Neural cell (in vitro differentiated cells): Measurements from ENCODE around the gene GALNT12. TPM values are rescaled to one million over a fixed set of nuclear protein-coding genes. Genes with fewer than 3 reads are reported as not detected.

Source experiments
- H2AFZ ChIP-seq: fragments of 200-600, 300-800 bp; sonication (generic), shearing (Covaris generic); 2 replicates; pipeline ENCODE4 v1.6.0; 2014; ENCODE audit warnings: low read depth, mild to moderate bottlenecking, antibody characterized with exemption, low read length, moderate library complexity
- H3F3A ChIP-seq: fragments of 200-600 bp; shearing (Covaris generic); 2 replicates; pipeline ENCODE4 v1.6.1; 2016; ENCODE audit warnings: mild to moderate bottlenecking, moderate library complexity, mixed read lengths, antibody characterized with exemption, low read length; ENCODE audit not compliant: insufficient read depth, poor library complexity, severe bottlenecking
- H3K27ac ChIP-seq: fragments of 200-600, 300-800 bp; sonication (generic), shearing (Covaris generic); 2 replicates; pipeline ENCODE4 v1.5.1; 2014; ENCODE audit warnings: mild to moderate bottlenecking, low read length, moderate library complexity
- H3K27me3 ChIP-seq: fragments of 300-800, 200-600 bp; sonication (generic), shearing (Covaris generic); 2 replicates; pipeline ENCODE4 v1.6.0; 2014; ENCODE audit warnings: mild to moderate bottlenecking, low read depth, low read length, moderate library complexity; ENCODE audit not compliant: insufficient read depth
- H3K36me3 ChIP-seq: fragments of 300-800, 200-600 bp; sonication (generic), shearing (Covaris generic); 2 replicates; pipeline ENCODE4 v1.5.1; 2014; ENCODE audit warnings: mild to moderate bottlenecking, antibody characterized with exemption, low read length, moderate library complexity; ENCODE audit not compliant: insufficient read depth
- H3K4me2 ChIP-seq: fragments of 300-800, 200-600 bp; sonication (generic), shearing (Covaris generic); 2 replicates; pipeline ENCODE4 v1.6.0; 2014; ENCODE audit warnings: mild to moderate bottlenecking, low read length
- H3K4me3 ChIP-seq: fragments of 300-800, 200-600 bp; sonication (generic), shearing (Covaris generic); 2 replicates; pipeline ENCODE4 v1.5.1; 2014; ENCODE audit warnings: mild to moderate bottlenecking, low read length, moderate library complexity
- H3K79me2 ChIP-seq: fragments of 200-600 bp; shearing (Covaris generic); replicated peaks from 2 replicates; pipeline ENCODE4 v1.6.0; 2014; ENCODE audit warnings: mild to moderate bottlenecking, low read length, moderate library complexity; ENCODE audit not compliant: insufficient read depth
- H3K9ac ChIP-seq: fragments of 300-800, 200-600 bp; sonication (generic), shearing (Covaris generic); 2 replicates; pipeline ENCODE4 v1.6.1; 2016; ENCODE audit warnings: mild to moderate bottlenecking, low read length, mixed read lengths
- H3K9me2 ChIP-seq: fragments of 200-600 bp; shearing (Covaris generic); 2 replicates; pipeline ENCODE4 v1.6.1; 2016; ENCODE audit warnings: mild to moderate bottlenecking, low read length, mixed read lengths; ENCODE audit not compliant: insufficient read depth
- H3K9me3 ChIP-seq: fragments of 200-600, 300-800 bp; sonication (generic), shearing (Covaris generic); 2 replicates; pipeline ENCODE4 v1.6.1; 2016; ENCODE audit warnings: mild to moderate bottlenecking, mixed run types, low read length, moderate library complexity, mixed read lengths
- H4K20me1 ChIP-seq: fragments of 200-600 bp; shearing (Covaris generic); 2 replicates; pipeline ENCODE4 v1.6.1; 2016; ENCODE audit warnings: mild to moderate bottlenecking, mixed run types; ENCODE audit not compliant: insufficient read depth
- EP300 ChIP-seq: fragments of 450-650 bp; conservative IDR thresholded peaks from 2 replicates; pipeline ENCODE4 v1.6.1; 2014; ENCODE audit warnings: antibody characterized with exemption, mild to moderate bottlenecking, moderate library complexity; ENCODE audit not compliant: poor library complexity, severe bottlenecking
- EZH2 ChIP-seq: fragments of 200-600, 300-800 bp; shearing (Covaris generic), sonication (generic); IDR thresholded peaks from 2 replicates; pipeline ENCODE4 v1.6.1; 2014; ENCODE audit warnings: antibody characterized with exemption, low read length, borderline replicate concordance, mild to moderate bottlenecking; ENCODE audit not compliant: insufficient read depth, poor library complexity, severe bottlenecking
- MXI1 ChIP-seq: fragments of 450-650 bp; conservative IDR thresholded peaks from 2 replicates; pipeline ENCODE4 v1.6.1; 2014; ENCODE audit warnings: antibody characterized with exemption, mild to moderate bottlenecking; ENCODE audit not compliant: poor library complexity, severe bottlenecking
- POLR2AphosphoS5 ChIP-seq: IDR thresholded peaks from 2 replicates; pipeline ENCODE4 v1.6.1; 2012
- RAD21 ChIP-seq: fragments of 450-650 bp; conservative IDR thresholded peaks from 2 replicates; pipeline ENCODE4 v1.6.1; 2014; ENCODE audit warnings: antibody characterized with exemption, mild to moderate bottlenecking, moderate library complexity
- SMC3 ChIP-seq: fragments of 450-650 bp; conservative IDR thresholded peaks from 2 replicates; pipeline ENCODE4 v1.6.1; 2014; ENCODE audit warnings: antibody characterized with exemption, mild to moderate bottlenecking, moderate library complexity; ENCODE audit not compliant: poor library complexity
- TAF1 ChIP-seq: IDR thresholded peaks from 2 replicates; pipeline ENCODE4 v1.6.1; 2012; ENCODE audit warnings: low read depth
- polyA minus RNA-seq: library from RNA; depleted of rRNA, polyadenylated mRNA; stranded (reverse); fragments of >200 nt; gene quantifications from 2 replicates; pipeline ENCODE4 v1.2.3, GENCODE V29; 2014
- polyA plus RNA-seq: library from polyadenylated mRNA; depleted of rRNA; stranded (reverse); fragments of >200 nt; gene quantifications from 2 replicates; pipeline ENCODE4 v1.2.3, GENCODE V29; 2014
- TF ChIP-seq, protein P1 (sequence below): fragments of 450-650 bp; IDR thresholded peaks from 2 replicates; pipeline ENCODE4 v1.5.1; 2014; ENCODE audit warnings: antibody characterized with exemption, mild to moderate bottlenecking, moderate library complexity; ENCODE audit not compliant: poor library complexity, severe bottlenecking
- TF ChIP-seq, protein P2 (sequence below): IDR thresholded peaks from 2 replicates; pipeline ENCODE4 v1.6.1; 2012; ENCODE audit warnings: borderline replicate concordance

The GALNT12 gene, protein sequence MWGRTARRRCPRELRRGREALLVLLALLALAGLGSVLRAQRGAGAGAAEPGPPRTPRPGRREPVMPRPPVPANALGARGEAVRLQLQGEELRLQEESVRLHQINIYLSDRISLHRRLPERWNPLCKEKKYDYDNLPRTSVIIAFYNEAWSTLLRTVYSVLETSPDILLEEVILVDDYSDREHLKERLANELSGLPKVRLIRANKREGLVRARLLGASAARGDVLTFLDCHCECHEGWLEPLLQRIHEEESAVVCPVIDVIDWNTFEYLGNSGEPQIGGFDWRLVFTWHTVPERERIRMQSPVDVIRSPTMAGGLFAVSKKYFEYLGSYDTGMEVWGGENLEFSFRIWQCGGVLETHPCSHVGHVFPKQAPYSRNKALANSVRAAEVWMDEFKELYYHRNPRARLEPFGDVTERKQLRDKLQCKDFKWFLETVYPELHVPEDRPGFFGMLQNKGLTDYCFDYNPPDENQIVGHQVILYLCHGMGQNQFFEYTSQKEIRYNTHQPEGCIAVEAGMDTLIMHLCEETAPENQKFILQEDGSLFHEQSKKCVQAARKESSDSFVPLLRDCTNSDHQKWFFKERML
- polyA plus RNA-seq, result 8.4 and 8.9 TPM in 2 replicates
- polyA minus RNA-seq, result 3.2 and 3.6 TPM in 2 replicates

DNA sequence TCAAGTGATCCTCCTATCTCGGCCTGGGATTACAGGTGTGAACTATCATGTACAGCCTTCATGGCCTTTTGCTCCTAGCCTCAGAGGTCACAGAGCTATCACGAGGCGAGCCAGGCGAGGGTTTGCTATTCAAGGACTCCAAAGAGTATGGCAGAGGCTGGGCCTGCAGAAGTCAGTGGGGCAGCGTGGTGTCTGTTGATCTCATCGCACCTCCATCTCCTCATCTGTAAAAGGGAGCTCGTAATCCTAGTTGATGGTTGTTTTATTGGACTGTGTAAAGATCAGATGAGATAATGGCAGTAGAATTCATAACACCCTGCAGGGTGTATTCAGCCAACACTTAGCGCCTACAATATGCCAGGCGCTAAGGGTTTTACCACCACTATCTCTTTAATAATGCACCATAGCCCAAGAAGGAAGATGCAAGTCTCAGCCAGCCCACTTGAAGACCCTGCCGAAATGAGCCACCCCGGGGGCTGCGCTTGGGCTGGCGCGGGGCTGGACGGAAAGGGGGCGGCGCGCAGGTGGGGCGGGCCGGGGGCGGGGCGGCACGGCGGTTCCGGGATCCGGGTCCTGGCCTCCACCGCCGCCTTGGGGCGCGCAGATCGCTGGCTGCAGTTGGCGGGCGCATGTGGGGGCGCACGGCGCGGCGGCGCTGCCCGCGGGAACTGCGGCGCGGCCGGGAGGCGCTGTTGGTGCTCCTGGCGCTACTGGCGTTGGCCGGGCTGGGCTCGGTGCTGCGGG is at the start of gene GALNT12:
GALNT12 (plus strand) TSS at position 601 of the 744 bp plus-strand sequence; CDS start at position 630, 29 bp downstream.
- Histone ChIP-seq H3K36me3 (no peaks in the 10 kb centered on the region), H3K4me3 (peak within 1 kb of the TSS; percentile 74), H3K27ac (peak within 1 kb of the TSS; percentile 0), H2AFZ (peak within 1 kb of the TSS; percentile 58), H4K20me1 (no peaks in the 10 kb centered on the region), H3F3A (peaks cover 6% of the 10 kb centered on the region), H3K9ac (peak within 1 kb of the TSS; percentile 59), H3K4me2 (peak within 1 kb of the TSS; percentile 32), H3K27me3 (no peaks in the 10 kb centered on the region), H3K9me3 (no peaks in the 10 kb centered on the region), H3K79me2 (no peaks in the 10 kb centered on the region), H3K9me2 (no peaks in the 10 kb centered on the region)
- TF ChIP-seq, protein P1, sequence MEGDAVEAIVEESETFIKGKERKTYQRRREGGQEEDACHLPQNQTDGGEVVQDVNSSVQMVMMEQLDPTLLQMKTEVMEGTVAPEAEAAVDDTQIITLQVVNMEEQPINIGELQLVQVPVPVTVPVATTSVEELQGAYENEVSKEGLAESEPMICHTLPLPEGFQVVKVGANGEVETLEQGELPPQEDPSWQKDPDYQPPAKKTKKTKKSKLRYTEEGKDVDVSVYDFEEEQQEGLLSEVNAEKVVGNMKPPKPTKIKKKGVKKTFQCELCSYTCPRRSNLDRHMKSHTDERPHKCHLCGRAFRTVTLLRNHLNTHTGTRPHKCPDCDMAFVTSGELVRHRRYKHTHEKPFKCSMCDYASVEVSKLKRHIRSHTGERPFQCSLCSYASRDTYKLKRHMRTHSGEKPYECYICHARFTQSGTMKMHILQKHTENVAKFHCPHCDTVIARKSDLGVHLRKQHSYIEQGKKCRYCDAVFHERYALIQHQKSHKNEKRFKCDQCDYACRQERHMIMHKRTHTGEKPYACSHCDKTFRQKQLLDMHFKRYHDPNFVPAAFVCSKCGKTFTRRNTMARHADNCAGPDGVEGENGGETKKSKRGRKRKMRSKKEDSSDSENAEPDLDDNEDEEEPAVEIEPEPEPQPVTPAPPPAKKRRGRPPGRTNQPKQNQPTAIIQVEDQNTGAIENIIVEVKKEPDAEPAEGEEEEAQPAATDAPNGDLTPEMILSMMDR, result no peak

DNA sequence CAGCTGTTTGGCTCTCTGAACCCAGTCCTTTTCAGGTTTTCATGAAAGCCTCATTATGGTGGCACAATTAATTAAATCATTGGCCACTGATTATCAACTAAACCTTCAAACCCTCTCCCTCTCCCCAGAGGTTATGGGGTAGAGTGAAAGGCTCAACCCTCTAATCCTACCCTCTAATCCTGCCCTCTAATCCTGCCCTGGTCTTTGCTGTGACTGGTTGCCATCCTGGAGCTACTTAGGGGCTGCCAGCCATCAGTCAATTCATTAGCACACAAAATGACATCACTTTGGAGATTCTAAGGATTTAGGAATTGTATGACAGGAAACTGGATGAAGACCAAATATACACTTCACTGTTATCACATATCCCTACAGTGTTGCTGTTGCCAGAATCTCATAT is 47.2 kb upstream of the GALNT12 start:
- TF ChIP-seq EZH2 (no peak), MXI1 (no peak), TAF1 (no peak), SMC3 (no peak), POLR2AphosphoS5 (no peak), RAD21 (no peak), EP300 (no peak)
- TF ChIP-seq, protein P1, result no peak
- TF ChIP-seq, protein P2, sequence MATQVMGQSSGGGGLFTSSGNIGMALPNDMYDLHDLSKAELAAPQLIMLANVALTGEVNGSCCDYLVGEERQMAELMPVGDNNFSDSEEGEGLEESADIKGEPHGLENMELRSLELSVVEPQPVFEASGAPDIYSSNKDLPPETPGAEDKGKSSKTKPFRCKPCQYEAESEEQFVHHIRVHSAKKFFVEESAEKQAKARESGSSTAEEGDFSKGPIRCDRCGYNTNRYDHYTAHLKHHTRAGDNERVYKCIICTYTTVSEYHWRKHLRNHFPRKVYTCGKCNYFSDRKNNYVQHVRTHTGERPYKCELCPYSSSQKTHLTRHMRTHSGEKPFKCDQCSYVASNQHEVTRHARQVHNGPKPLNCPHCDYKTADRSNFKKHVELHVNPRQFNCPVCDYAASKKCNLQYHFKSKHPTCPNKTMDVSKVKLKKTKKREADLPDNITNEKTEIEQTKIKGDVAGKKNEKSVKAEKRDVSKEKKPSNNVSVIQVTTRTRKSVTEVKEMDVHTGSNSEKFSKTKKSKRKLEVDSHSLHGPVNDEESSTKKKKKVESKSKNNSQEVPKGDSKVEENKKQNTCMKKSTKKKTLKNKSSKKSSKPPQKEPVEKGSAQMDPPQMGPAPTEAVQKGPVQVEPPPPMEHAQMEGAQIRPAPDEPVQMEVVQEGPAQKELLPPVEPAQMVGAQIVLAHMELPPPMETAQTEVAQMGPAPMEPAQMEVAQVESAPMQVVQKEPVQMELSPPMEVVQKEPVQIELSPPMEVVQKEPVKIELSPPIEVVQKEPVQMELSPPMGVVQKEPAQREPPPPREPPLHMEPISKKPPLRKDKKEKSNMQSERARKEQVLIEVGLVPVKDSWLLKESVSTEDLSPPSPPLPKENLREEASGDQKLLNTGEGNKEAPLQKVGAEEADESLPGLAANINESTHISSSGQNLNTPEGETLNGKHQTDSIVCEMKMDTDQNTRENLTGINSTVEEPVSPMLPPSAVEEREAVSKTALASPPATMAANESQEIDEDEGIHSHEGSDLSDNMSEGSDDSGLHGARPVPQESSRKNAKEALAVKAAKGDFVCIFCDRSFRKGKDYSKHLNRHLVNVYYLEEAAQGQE, result no peak
- no peak overlapping the region for H2AFZ ChIP-seq
- no peaks in the 10 kb centered on the region for H3K27me3 ChIP-seq
- no peaks in the 10 kb centered on the region for H3F3A ChIP-seq
- no peaks in the 10 kb centered on the region for H4K20me1 ChIP-seq
- H3K4me3 ChIP-seq, result no peak overlapping the region
- peaks cover 4% of the 10 kb centered on the region for H3K9me3 ChIP-seq
- no peaks in the 10 kb centered on the region for H3K36me3 ChIP-seq
- H3K4me2 ChIP-seq, result no peak overlapping the region
- no peak overlapping the region for H3K9ac ChIP-seq
- H3K27ac ChIP-seq, result no peak overlapping the region
- H3K9me2 ChIP-seq, result no peaks in the 10 kb centered on the region
- no peaks in the 10 kb centered on the region for H3K79me2 ChIP-seq
